Neural cell (in vitro differentiated cells): ENCODE measurements around the gene COL4A5.

ENCODE experiments used
- CTCF ChIP-seq: fragments of 450-650 bp; IDR thresholded peaks from 2 replicates; pipeline ENCODE4 v1.5.1; 2014; ENCODE audit warnings: antibody characterized with exemption, mild to moderate bottlenecking, moderate library complexity; ENCODE audit not compliant: poor library complexity, severe bottlenecking
- EP300 ChIP-seq: fragments of 450-650 bp; conservative IDR thresholded peaks from 2 replicates; pipeline ENCODE4 v1.6.1; 2014; ENCODE audit warnings: antibody characterized with exemption, mild to moderate bottlenecking, moderate library complexity; ENCODE audit not compliant: poor library complexity, severe bottlenecking
- MXI1 ChIP-seq: fragments of 450-650 bp; conservative IDR thresholded peaks from 2 replicates; pipeline ENCODE4 v1.6.1; 2014; ENCODE audit warnings: antibody characterized with exemption, mild to moderate bottlenecking; ENCODE audit not compliant: poor library complexity, severe bottlenecking
- POLR2AphosphoS5 ChIP-seq: IDR thresholded peaks from 2 replicates; pipeline ENCODE4 v1.6.1; 2012
- RAD21 ChIP-seq: fragments of 450-650 bp; conservative IDR thresholded peaks from 2 replicates; pipeline ENCODE4 v1.6.1; 2014; ENCODE audit warnings: antibody characterized with exemption, mild to moderate bottlenecking, moderate library complexity
- REST ChIP-seq: IDR thresholded peaks from 2 replicates; pipeline ENCODE4 v1.6.1; 2012; ENCODE audit warnings: borderline replicate concordance
- SMC3 ChIP-seq: fragments of 450-650 bp; conservative IDR thresholded peaks from 2 replicates; pipeline ENCODE4 v1.6.1; 2014; ENCODE audit warnings: antibody characterized with exemption, mild to moderate bottlenecking, moderate library complexity; ENCODE audit not compliant: poor library complexity
- TAF1 ChIP-seq: IDR thresholded peaks from 2 replicates; pipeline ENCODE4 v1.6.1; 2012; ENCODE audit warnings: low read depth

GRCh38 chrX:108712886-108713285 is 273.2 kb downstream of the COL4A5 start:
- TF ChIP-seq CTCF (no peak), RAD21 (no peak), REST (no peak), MXI1 (no peak), POLR2AphosphoS5 (no peak), SMC3 (no peak), EP300 (no peak), TAF1 (no peak)
